H9 (cell line): ENCODE results near the gene LCTL. TPM values are rescaled to one million over a fixed set of nuclear protein-coding genes. Genes with fewer than 3 reads are reported as not detected.

ENCODE experiments used
- DNase-seq: peaks from one replicate; pipeline ENCODE4 v3.0.0-alpha.2; 2017
- H2AFZ ChIP-seq: one replicate; pipeline ENCODE4 v1.6.1; 2013; ENCODE audit warnings: mild to moderate bottlenecking, low read length, control low read depth, moderate library complexity
- H2AK5ac ChIP-seq: 2 replicates; pipeline ENCODE4 v1.6.1; 2013; ENCODE audit warnings: low read length, control low read depth, mixed read lengths; ENCODE audit not compliant: insufficient read length
- H2BK120ac ChIP-seq: one replicate; pipeline ENCODE4 v1.6.1; 2013; ENCODE audit warnings: low read depth, mild to moderate bottlenecking, low read length, control low read depth, inconsistent platforms; ENCODE audit not compliant: poor library complexity, severe bottlenecking
- H2BK12ac ChIP-seq: 2 replicates; pipeline ENCODE4 v1.6.1; 2013; ENCODE audit warnings: low read length, control low read depth, mixed read lengths, low read depth; ENCODE audit not compliant: insufficient read length
- H2BK15ac ChIP-seq: 2 replicates; pipeline ENCODE4 v1.6.1; 2013; ENCODE audit warnings: low read depth, low read length, control low read depth
- H2BK20ac ChIP-seq: one replicate; pipeline ENCODE4 v1.6.1; 2013; ENCODE audit warnings: low read depth, mild to moderate bottlenecking, low read length, control low read depth, inconsistent platforms; ENCODE audit not compliant: poor library complexity, severe bottlenecking
- H2BK5ac ChIP-seq: 2 replicates; pipeline ENCODE4 v1.6.1; 2013; ENCODE audit warnings: low read length, control low read depth, mixed read lengths; ENCODE audit not compliant: insufficient read length
- H3K14ac ChIP-seq: 2 replicates; pipeline ENCODE4 v1.6.1; 2013; ENCODE audit warnings: low read length, control low read depth; ENCODE audit not compliant: insufficient read depth
- H3K18ac ChIP-seq: 2 replicates; pipeline ENCODE4 v1.6.1; 2013; ENCODE audit warnings: low read depth, mild to moderate bottlenecking, mixed read lengths, low read length, control low read depth; ENCODE audit not compliant: insufficient read length
- H3K23ac ChIP-seq: 2 replicates; pipeline ENCODE4 v1.6.1; 2013; ENCODE audit warnings: low read length, control low read depth, mixed read lengths, low read depth; ENCODE audit not compliant: insufficient read length
- H3K23me2 ChIP-seq: 2 replicates; pipeline ENCODE4 v1.6.1; 2013; ENCODE audit warnings: low read depth, mild to moderate bottlenecking, mixed read lengths, low read length, control low read depth; ENCODE audit not compliant: insufficient read length, poor library complexity, severe bottlenecking
- H3K27ac ChIP-seq: 2 replicates; pipeline ENCODE4 v1.5.1; 2013; ENCODE audit warnings: low read length, control low read depth, mixed read lengths, low read depth; ENCODE audit not compliant: insufficient read length
- H3K27me3 ChIP-seq: 2 replicates; pipeline ENCODE4 v1.6.1; 2013; ENCODE audit warnings: low read length, control low read depth, inconsistent platforms; ENCODE audit not compliant: insufficient read depth
- H3K4ac ChIP-seq: 2 replicates; pipeline ENCODE4 v1.6.1; 2013; ENCODE audit warnings: low read depth, mild to moderate bottlenecking, control low read depth, inconsistent platforms, low read length, moderate library complexity
- H3K4me1 ChIP-seq: 2 replicates; pipeline ENCODE4 v1.6.1; 2013; ENCODE audit warnings: low read length, control low read depth, inconsistent platforms; ENCODE audit not compliant: insufficient read depth
- H3K4me2 ChIP-seq: 2 replicates; pipeline ENCODE4 v1.6.1; 2013; ENCODE audit warnings: low read length, control low read depth, mixed read lengths; ENCODE audit not compliant: insufficient read length, insufficient read depth
- H3K56ac ChIP-seq: 2 replicates; pipeline ENCODE4 v1.6.1; 2013; ENCODE audit warnings: low read depth, mild to moderate bottlenecking, mixed read lengths, low read length, control low read depth; ENCODE audit not compliant: insufficient read length
- H3K79me1 ChIP-seq: 2 replicates; pipeline ENCODE4 v1.6.1; 2013; ENCODE audit warnings: low read depth, mild to moderate bottlenecking, moderate library complexity, low read length, control low read depth, inconsistent platforms; ENCODE audit not compliant: insufficient read depth, poor library complexity, severe bottlenecking
- H3K79me2 ChIP-seq: 2 replicates; pipeline ENCODE4 v1.6.1; 2013; ENCODE audit warnings: low read length, control low read depth, inconsistent platforms; ENCODE audit not compliant: insufficient read depth
- H3K9ac ChIP-seq: 2 replicates; pipeline ENCODE4 v1.6.1; 2013; ENCODE audit warnings: low read length, control low read depth, mixed read lengths; ENCODE audit not compliant: insufficient read length; ENCODE audit errors: extremely low read depth
- H3K9me3 ChIP-seq: one replicate; pipeline ENCODE4 v1.6.1; 2013; ENCODE audit warnings: low read depth, low read length, inconsistent platforms; ENCODE audit not compliant: control insufficient read depth
- H3T11ph ChIP-seq: one replicate; pipeline ENCODE4 v1.6.1; 2013; ENCODE audit warnings: mild to moderate bottlenecking, low read length, control low read depth, inconsistent platforms
- H4K20me1 ChIP-seq: one replicate; pipeline ENCODE4 v1.6.1; 2013; ENCODE audit not compliant: control insufficient read depth, insufficient read length, insufficient read depth
- H4K5ac ChIP-seq: 2 replicates; pipeline ENCODE4 v1.6.1; 2013; ENCODE audit warnings: low read depth, mild to moderate bottlenecking, mixed read lengths, low read length, control low read depth; ENCODE audit not compliant: insufficient read length
- H4K8ac ChIP-seq: replicated peaks from 2 replicates; pipeline ENCODE4 v1.6.1; 2013; ENCODE audit warnings: low read length, control low read depth, mixed read lengths, low read depth; ENCODE audit not compliant: insufficient read length
- H4K91ac ChIP-seq: 2 replicates; pipeline ENCODE4 v1.6.1; 2013; ENCODE audit warnings: low read depth, mild to moderate bottlenecking, moderate library complexity, mixed read lengths, low read length, control low read depth; ENCODE audit not compliant: insufficient read length
- H3K27ac Mint-ChIP-seq, 3 experiments: 2 replicates in 2 of 3; 3 replicates in 1 of 3; pipeline ENCODE4 v1.8.0; 2020 to 2021; ENCODE audit warnings: mixed read lengths in 3 of 3, mild to moderate bottlenecking in 1 of 3, moderate library complexity in 1 of 3
- H3K27me3 Mint-ChIP-seq: 2 replicates; pipeline ENCODE4 v1.8.0; 2021; ENCODE audit warnings: low read depth, mild to moderate bottlenecking, moderate library complexity, mixed read lengths
- H3K36me3 Mint-ChIP-seq, 3 experiments: 2 replicates in 2 of 3; 3 replicates in 1 of 3; pipeline ENCODE4 v1.8.0; 2020 to 2021; ENCODE audit warnings: low read depth in 3 of 3, mixed read lengths in 3 of 3; ENCODE audit not compliant: insufficient read depth in 1 of 3
- H3K4me1 Mint-ChIP-seq, 2 experiments: 2 replicates each; pipeline ENCODE4 v1.8.0; 2020; ENCODE audit warnings: mixed read lengths in 2 of 2
- H3K4me3 Mint-ChIP-seq, 2 experiments: 2 replicates in 1 of 2; 3 replicates in 1 of 2; pipeline ENCODE4 v1.8.0; 2020 to 2021; ENCODE audit warnings: mild to moderate bottlenecking in 2 of 2, mixed read lengths in 2 of 2, moderate library complexity in 1 of 2
- H3K9me3 Mint-ChIP-seq, 2 experiments: 2 replicates in 1 of 2; 3 replicates in 1 of 2; pipeline ENCODE4 v1.8.0; 2020; ENCODE audit warnings: mild to moderate bottlenecking in 2 of 2, mixed read lengths in 2 of 2, moderate library complexity in 1 of 2
- CTCF ChIP-seq: fragments of 200-600 bp; sonication (generic); conservative IDR thresholded peaks from 3 replicates; pipeline ENCODE4 v1.8.0; 2021; ENCODE audit warnings: antibody characterized with exemption, mild to moderate bottlenecking
- WGBS: extraction: QIAGEN DNeasy Blood & Tissue Kit; methylation state at CpG from one replicate; pipeline ENCODE4 v1.1.7; 2013; ENCODE audit warnings: missing lambda C conversion rate, low lambda C conversion rate, mixed read lengths; ENCODE audit not compliant: insufficient read length; ENCODE audit errors: extremely low coverage; 5-methylcytosine and 5-hydroxymethylcytosine counted together
- total RNA-seq: library from RNA; stranded (reverse); gene quantifications from 2 replicates; pipeline ENCODE4 v1.2.1, GENCODE V29; 2021

Gene LCTL
- total RNA-seq, 1 experiment from 2014 or later = 2.3 TPM

GRCh38 chr15:66524838-66525237 lies 41.0 kb downstream of the LCTL start:
- Histone ChIP-seq H3K9ac (no peak overlapping the region), H2BK15ac (no peak overlapping the region), H3K79me2 (no peaks in the 10 kb centered on the region), H2BK5ac (no peak overlapping the region), H2BK120ac (no peak overlapping the region), H3K4me1 (no peaks in the 10 kb centered on the region), H4K5ac (no peak overlapping the region), H3K23ac (no peak overlapping the region), H3T11ph (no peak overlapping the region), H4K20me1 (no peaks in the 10 kb centered on the region), H3K27me3 (no peaks in the 10 kb centered on the region), H2BK12ac (no peak overlapping the region), H2AFZ (no peak overlapping the region), H4K91ac (no peak overlapping the region), H2AK5ac (no peak overlapping the region), H3K27ac (no peak overlapping the region), H4K8ac (no peak overlapping the region), H3K14ac (no peak overlapping the region), H2BK20ac (no peak overlapping the region), H3K4me2 (no peak overlapping the region), H3K23me2 (no peaks in the 10 kb centered on the region), H3K4ac (no peak overlapping the region), H3K9me3 (no peaks in the 10 kb centered on the region), H3K79me1 (no peaks in the 10 kb centered on the region), H3K18ac (no peak overlapping the region), H3K56ac (no peak overlapping the region)
- 100% methylated on average over 2 of the region's 4 CpGs for WGBS
- H3K27ac Mint-ChIP-seq = no peak overlapping the region; a peak in 1 of 7 replicates
- TF ChIP-seq CTCF = no peak
- H3K4me3 Mint-ChIP-seq = no peak overlapping the region
- H3K36me3 Mint-ChIP-seq = peaks cover 13 to 66% (median 53%) of the 10 kb centered on the region in 3 experiments; a peak in 6 of 7 replicates
- no peak for DNase-seq
- H3K9me3 Mint-ChIP-seq = no peaks in the 10 kb centered on the region
- H3K4me1 Mint-ChIP-seq = no peaks in the 10 kb centered on the region
- no peaks in the 10 kb centered on the region for H3K27me3 Mint-ChIP-seq
